HFFc6 (cell line): ENCODE results near the gene BACH2. TPM values are rescaled to one million over a fixed set of nuclear protein-coding genes. Genes with fewer than 3 reads are reported as not detected.

ENCODE experiments used
- DNase-seq: peaks from one replicate; pipeline ENCODE4 v3.0.0-alpha.2; 2018
- H3K27ac Mint-ChIP-seq: 2 replicates; pipeline ENCODE4 v1.8.0; 2020; ENCODE audit warnings: mild to moderate bottlenecking, mixed read lengths
- H3K27me3 Mint-ChIP-seq: 2 replicates; pipeline ENCODE4 v1.8.0; 2021; ENCODE audit warnings: mild to moderate bottlenecking, moderate library complexity, mixed read lengths; ENCODE audit not compliant: insufficient read depth
- H3K36me3 Mint-ChIP-seq: 2 replicates; pipeline ENCODE4 v1.8.0; 2021; ENCODE audit warnings: low read depth, mixed read lengths
- H3K4me1 Mint-ChIP-seq: 2 replicates; pipeline ENCODE4 v1.8.0; 2020; ENCODE audit warnings: low read depth, mixed read lengths
- H3K4me3 Mint-ChIP-seq: 2 replicates; pipeline ENCODE4 v1.8.0; 2020; ENCODE audit warnings: mild to moderate bottlenecking, moderate library complexity, mixed read lengths
- H3K9me3 Mint-ChIP-seq: 2 replicates; pipeline ENCODE4 v1.8.0; 2020; ENCODE audit warnings: mild to moderate bottlenecking, mixed read lengths
- CTCF ChIP-seq: fragments of 200-600 bp; sonication (generic); IDR thresholded peaks from 2 replicates; pipeline ENCODE4 v1.5.0; 2021; ENCODE audit warnings: antibody characterized with exemption, mild to moderate bottlenecking
- total RNA-seq, 6 experiments: library from RNA; stranded (reverse); fragmentation: NEBNext Ultra II Directional; extraction: Animal tissue kit (Norgen Biotek cat#: 25700); gene quantifications; 2 replicates in 1 of 6; 3 replicates in 5 of 6; pipeline ENCODE4 v1.2.3, GENCODE V29; 2021

Gene BACH2
- total RNA-seq, 6 experiments from 2014 or later = not detected

GRCh38 chr6:90329386-90330077, 32.9 kb upstream of the BACH2 start:
- no peaks in the 10 kb centered on the region for H3K4me1 Mint-ChIP-seq

GRCh38 chr6:90328004-90328403, 31.4 kb upstream of the BACH2 start:
- Mint-ChIP-seq H3K27me3 (peaks cover 2% of the 10 kb centered on the region; the same call in 1 of the 2 replicates), H3K9me3 (no peaks in the 10 kb centered on the region), H3K27ac (no peak overlapping the region), H3K36me3 (no peaks in the 10 kb centered on the region), H3K4me3 (no peak overlapping the region), H3K4me1 (no peaks in the 10 kb centered on the region)
- TF ChIP-seq CTCF = no peak
- DNase-seq = no peak

More at GRCh38 chr6:90329386-90330077, 32.9 kb upstream of the BACH2 start:
- no peak for TF ChIP-seq CTCF
- no peak for DNase-seq
- H3K27ac Mint-ChIP-seq = no peak overlapping the region
- H3K36me3 Mint-ChIP-seq = no peaks in the 10 kb centered on the region
- H3K9me3 Mint-ChIP-seq = no peaks in the 10 kb centered on the region
- H3K4me3 Mint-ChIP-seq = no peak overlapping the region
- H3K27me3 Mint-ChIP-seq = peaks cover 1% of the 10 kb centered on the region; the same call in 1 of the 2 replicates

GRCh38 chr6:90326404-90327057, 29.9 kb upstream of the BACH2 start:
- TF ChIP-seq CTCF = no peak
- H3K9me3 Mint-ChIP-seq = no peaks in the 10 kb centered on the region

GRCh38 chr6:90323706-90324105, 27.1 kb upstream of the BACH2 start:
- Mint-ChIP-seq H3K4me1 (no peaks in the 10 kb centered on the region), H3K9me3 (no peaks in the 10 kb centered on the region), H3K27me3 (peaks cover 2% of the 10 kb centered on the region; the same call in 1 of the 2 replicates), H3K36me3 (no peaks in the 10 kb centered on the region), H3K27ac (no peak overlapping the region), H3K4me3 (no peak overlapping the region)
- TF ChIP-seq CTCF = no peak
- no peak for DNase-seq

More at GRCh38 chr6:90326404-90327057, 29.9 kb upstream of the BACH2 start:
- no peaks in the 10 kb centered on the region for H3K4me1 Mint-ChIP-seq
- no peak overlapping the region for H3K27ac Mint-ChIP-seq
- no peaks in the 10 kb centered on the region for H3K36me3 Mint-ChIP-seq
- no peak for DNase-seq
- H3K4me3 Mint-ChIP-seq = no peak overlapping the region
- peaks cover 2% of the 10 kb centered on the region; the same call in 1 of the 2 replicates for H3K27me3 Mint-ChIP-seq

GRCh38 chr6:90322976-90323474, 26.4 kb upstream of the BACH2 start:
- no peak overlapping the region for H3K4me3 Mint-ChIP-seq
- no peaks in the 10 kb centered on the region for H3K9me3 Mint-ChIP-seq
- peaks cover 2% of the 10 kb centered on the region; the same call in 1 of the 2 replicates for H3K27me3 Mint-ChIP-seq
- DNase-seq = no peak
- H3K36me3 Mint-ChIP-seq = no peaks in the 10 kb centered on the region
- no peaks in the 10 kb centered on the region for H3K4me1 Mint-ChIP-seq
- TF ChIP-seq CTCF = no peak
- no peak overlapping the region for H3K27ac Mint-ChIP-seq
